Stimulated activated CD4-positive, alpha-beta T cell treated with anti-CD3 and anti-CD28 coated beads, TNF-alpha, amount 100 ng/mL, for 48 hours (primary cell): ENCODE measurements around the gene COL17A1.

Source experiments
- DNase-seq, 3 donors: peaks; one replicate each; pipeline ENCODE4 v3.0.0-alpha.2; 2020; ENCODE audit warnings: low read depth in 3 of 3

COL17A1 gene

DNA sequence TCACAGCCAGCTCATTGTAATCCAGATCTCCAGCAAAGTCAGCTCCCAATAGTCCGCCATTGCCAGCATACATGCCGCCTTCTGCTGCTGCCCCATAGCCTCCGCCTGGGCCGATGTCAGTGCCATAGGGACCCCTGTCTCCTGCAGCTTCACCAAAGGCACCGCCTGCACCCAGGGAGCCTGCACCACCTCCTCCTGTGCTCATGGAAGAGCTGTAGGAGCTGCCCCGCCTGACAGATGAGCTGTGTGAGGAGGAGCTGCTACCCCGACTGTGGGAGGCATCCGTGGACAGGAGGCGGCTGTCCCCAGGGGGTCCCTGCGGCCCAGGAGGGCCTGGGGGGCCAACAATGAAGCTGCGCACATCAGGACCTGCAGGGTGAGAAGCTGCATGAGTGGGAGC, 51.7 kb downstream of the COL17A1 start:
- no peak for DNase-seq

DNA sequence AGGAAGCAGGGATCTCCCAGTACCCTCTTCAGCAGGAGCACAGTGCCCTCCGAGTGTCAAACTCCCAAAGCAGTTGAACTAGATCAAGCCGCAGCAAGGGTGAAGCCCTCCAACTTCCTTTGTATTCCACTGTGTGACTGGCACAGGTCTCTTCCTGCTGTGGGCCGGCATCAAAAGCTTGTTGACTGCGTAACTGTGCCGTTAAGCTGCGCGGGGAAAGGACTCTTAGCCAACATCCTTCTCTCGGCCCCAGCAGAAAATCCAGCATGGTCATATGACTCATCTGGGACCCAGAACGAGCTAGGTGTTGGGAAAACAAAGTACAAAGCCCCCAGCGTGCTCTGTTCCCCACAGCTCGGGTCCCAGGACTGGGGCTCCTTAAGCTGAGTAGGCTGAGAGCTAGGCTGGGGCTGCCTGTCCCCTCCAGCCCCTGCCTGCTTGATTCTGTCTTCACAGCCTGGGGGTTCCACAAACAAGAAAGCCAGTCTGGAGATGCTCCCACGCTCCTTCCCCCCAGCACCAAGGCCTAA, 52.2 kb downstream of the COL17A1 start:
- DNase-seq = no peak

DNA sequence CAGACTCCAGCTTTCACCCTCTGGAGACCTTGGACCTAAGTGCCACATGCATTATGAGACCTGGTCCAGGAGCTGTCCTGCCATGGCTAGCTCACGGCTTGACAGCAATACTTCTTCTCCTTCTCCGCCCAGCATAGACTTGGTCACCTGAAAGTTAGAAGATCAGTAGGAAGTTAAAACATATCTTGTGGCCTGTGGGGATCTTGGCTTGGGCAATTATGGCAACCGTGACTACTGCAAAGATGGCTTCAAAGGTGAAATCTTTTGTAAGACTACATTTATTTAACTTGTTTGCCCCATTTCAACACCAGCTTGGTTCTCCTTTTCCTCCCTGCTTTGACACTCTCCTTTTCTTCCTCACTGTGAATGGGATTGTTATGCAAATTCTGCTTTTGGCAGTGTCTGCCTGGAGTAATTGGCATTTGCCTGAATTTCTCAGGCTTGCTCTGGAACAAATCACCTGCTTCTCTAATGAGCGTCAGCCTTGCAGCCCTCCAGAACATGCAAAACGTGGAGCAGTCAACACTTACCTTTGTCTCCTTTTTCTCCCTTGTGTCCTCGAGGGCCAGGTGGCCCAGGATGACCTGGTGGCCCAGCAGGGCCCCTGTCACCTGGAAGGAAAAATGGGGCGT, 53.4 kb downstream of the COL17A1 start:
- DNase-seq = no peak

DNA sequence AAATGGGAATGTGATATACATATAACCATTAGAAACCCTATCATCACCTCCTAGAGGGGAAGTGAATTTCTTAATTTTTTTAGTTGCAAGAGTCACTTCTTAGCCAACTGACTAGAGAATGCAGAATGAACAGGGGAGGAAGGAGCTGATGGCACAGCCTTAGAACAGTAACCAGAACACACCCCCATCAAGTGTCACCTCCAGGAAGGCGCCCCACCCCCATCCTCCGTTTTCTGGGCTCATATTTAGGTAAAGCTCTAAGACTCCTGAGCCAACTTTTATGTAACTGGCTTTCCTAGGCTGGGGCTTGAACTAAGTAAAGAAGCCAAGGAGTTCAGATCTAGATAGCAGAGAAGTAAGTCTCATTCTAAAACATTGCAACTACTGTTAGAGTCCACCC, 54.0 kb downstream of the COL17A1 start:
- DNase-seq = no peak

DNA sequence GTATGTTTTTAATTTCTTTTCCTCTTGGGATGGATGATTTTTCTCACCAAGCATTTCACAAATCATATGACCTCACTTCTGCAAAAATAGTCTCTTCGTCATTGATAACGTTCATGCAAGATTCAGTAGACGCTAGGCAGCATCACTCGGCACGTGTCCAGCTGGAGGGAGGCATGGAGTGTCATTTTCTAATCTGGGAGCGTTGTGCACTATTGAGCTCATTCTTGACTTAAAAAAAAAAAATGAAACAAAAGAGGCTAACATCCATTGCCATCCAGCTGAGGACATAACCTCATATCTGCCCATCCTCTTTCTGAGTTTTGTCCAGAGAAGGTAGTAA, 56.2 kb downstream of the COL17A1 start:
- no peak for DNase-seq

DNA sequence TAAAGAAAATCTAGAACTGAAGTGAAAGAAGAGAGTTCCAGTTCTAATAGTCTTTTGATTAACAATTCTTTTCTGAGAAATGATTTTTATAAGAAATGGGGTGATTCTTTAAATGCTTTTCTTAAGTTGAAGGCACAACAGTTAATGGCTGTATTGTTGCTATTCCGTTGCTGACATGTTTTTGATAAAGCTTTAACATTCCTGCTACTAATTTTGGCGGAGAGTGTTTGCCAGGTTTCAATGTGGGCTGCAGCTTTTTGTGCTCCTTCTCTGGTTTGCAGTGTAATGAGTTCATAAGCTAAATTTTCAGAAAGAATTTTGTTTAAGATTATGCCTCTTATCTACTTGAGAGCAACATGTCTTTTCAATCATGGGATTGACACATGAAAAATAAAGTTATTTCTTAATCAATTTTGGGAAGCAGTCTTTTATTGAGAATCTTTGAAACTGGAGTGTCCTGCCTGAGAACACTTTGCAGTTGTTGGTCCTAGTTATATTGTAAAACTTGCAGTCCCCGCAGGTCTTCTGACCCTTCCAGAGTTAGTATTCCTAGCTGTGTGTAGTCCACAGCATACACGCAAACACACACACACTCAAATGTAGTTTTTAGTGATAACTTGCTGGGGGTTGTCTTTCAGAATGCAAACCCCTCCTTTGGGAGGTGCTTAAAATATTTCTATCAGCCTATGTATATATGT, 56.7 kb downstream of the COL17A1 start:
- no peak for DNase-seq

DNA sequence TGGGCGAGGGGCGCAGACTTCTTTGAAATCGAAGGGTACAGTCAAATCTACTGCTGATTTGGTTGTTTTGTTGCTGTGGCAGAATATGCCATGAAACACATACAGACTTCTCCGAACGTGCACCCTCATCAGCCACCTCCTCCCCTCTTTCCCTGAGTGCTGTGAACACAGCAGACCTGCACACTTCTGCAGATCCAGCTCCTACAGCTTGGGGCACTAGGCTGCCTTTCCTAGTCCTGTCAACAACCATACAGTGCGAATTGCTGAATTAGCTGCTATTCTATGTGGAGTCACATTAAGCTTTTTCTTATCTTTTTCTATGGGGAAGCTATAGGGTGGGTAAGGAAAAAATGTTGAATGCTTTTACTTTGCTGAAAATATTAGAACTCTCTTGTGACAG, 57.5 kb downstream of the COL17A1 start:
- peak in 1 of 3 donors; percentile 23 for DNase-seq

DNA sequence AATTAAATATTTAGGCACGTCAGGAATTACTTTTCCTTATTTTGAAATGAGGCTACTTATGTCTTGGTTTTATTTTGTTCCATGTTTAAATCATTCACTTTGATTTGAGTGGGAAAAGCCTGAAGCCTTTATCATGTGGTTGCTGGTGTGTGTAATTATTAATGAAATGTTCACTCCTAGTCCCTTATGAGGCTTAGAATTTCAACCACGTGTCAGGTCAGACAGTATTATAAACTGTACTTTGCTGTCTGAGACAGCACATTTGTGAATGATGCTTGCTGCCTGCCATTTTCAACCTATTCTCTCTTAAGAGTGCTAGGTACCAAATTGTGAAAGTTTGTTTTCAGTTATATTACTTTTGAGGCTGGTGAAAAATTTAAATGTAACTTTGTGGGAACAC, 58.9 kb downstream of the COL17A1 start:
- no peak for DNase-seq

DNA sequence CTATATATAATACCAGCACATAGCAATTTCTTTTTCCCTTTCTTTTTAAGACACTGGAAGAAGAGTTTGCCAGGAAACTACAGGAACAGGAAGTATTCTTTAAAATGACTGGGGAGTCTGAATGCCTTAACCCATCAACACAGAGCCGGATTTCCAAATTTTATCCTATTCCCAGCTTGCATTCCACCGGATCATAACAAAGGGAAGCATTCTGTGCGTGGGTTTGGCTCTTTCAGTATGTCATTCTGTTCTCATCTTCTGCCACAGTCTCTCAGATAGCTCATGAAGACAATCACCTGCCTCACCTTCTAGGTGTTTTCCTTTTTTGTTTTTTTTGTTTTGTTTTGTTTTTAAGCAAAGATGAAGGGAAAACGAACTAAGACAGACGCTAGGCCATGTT, 60.2 kb downstream of the COL17A1 start:
- DNase-seq = no peak

DNA sequence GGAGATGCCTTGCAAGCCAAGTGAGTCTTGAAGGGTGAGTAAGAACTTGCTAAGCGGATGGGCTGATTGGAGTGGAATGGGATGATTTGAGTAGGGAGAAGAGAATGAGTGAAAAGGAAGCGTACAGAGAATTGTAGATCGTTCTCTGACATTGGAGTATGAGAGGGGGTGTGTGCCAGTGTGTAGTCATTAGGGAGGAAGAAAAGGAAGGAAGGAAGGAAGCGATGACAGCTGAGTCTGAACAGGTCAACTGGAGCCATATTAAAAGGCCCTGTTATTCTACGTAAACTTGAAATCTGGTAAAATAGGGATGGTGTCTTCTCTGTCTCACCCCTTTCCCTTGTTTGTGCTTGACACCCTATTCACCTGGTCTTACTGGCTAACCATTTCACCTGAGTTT, 63.7 kb downstream of the COL17A1 start:
- no peak for DNase-seq

DNA sequence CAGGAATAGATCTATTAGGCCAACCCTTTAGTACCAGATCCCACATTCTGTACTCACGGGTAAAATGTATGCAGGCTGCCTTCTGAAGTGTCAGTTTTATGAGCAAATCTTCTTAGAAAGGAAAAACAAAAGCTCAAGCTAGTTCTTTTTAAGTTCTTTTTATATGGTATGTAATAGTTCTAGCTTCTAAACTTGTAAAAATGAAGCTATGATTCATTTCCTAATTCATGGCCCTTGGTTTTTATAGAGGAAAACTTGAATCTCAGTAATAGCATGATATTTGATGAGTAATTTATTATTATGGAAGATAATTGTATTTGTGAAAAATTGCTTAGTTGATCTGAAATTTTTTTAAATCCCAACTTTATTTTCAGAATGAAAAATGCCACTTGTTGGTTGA, 64.4 kb downstream of the COL17A1 start:
- no peak for DNase-seq

DNA sequence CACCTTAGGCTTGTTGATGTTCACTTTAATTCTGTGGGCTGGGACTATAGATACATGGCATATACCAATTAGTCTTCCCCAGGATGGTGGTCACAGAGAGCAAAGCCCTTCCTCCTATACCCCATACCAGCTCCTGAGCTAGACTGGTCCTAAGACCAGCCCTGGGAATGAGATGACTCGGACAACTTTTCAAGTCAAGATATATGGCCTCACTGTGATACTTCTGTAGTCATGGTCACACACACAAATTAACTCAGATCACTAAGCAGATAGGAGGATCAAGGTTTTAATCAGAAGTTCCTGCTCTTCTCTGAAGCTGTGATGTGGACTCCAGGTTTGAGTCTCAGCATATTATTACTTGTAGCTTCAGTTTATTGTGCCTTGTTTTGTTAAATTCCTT, 65.7 kb downstream of the COL17A1 start:
- DNase-seq = no peak

DNA sequence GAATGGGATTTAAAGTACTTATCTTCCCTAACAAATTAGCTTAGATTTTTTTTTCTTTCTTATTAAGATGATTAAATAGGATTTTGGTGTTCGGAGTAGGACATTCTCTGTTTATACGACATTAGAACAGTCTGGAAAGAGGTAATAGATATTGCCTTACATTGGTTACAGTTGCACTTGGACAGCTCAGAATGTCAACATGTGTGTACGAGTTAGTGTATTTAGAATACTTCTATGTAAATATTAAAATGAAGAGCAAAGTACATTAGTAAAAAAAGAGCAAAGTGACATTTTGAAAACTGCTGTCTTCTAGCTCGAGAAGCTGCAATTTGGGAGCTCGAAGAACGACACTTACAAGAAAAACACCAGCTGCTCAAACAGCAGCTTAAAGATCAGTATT, 67.2 kb downstream of the COL17A1 start:
- no peak for DNase-seq

DNA sequence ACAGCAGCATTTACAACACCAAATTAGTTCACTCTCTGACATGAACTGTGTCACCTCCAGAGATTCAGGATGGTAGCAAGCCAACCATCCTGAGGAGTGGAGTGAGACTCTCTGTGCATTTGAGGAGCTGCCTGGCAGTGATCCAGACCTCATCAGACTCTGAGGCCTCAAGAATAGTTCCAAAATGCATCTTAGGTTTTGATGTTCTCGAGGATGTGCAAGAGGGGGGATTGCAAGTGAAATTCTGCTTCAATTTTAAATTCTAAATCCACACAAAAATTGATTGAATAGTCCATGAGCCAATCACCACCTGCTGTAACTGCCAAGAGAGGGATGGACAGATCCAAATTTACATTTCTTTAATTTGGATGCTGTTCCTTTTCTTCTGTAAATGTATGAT, 69.0 kb downstream of the COL17A1 start:
- no peak for DNase-seq

DNA sequence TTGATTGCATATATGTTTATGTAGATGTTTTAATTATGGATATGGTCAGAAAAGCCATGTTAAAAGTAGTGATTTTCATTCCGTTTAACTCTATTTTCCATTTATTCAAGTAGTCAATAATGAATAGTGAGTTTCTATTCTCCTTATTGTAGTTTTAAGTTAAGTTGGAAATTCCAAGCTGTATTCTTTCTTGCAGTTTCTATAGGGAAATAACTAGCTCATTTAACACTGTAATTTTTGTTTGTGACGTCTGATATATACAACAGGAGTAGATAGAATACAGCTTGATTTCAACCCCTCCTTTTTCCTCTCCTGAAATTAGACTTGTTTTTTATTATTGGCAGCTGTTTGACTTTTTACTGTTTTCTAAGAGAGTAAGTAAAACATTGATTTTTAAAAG, 71.5 kb downstream of the COL17A1 start:
- DNase-seq = no peak

DNA sequence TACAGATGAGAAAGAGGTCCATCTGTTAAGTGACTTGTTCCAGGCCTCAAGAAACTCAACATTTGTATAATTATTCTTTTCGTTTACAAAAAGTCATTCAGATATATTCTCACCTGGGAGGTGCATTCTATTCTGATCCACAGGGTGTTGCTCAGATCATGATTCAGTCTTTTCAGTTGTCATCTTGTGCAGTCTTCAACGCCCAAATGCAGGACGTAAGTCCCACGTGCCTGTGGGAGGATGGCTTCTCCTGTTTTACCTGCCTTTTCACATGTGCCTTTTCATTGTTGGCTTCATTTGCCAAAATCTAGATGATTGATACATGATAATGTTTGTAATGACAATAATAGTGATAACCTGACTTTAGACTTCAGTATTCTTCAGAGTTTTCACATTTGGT, 72.2 kb downstream of the COL17A1 start:
- no peak for DNase-seq

DNA sequence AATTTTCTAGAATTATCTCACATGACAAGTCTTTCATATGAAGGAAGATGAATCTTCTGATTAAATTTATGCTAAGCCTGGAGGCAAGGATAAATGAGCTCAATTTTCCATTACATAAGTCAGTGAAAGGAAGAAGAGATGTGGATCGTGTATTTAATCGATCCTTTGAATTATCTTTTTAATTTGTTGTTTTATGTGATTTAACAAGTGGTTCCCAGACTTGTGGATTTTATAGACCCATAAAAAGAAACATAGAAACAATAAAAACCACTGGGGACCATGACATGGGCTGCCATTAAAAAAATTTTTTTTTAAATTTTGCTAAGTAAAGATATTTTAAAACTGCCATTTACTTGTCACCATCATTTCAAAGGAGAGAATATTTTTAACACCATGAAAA, 73.8 kb downstream of the COL17A1 start:
- no peak for DNase-seq

DNA sequence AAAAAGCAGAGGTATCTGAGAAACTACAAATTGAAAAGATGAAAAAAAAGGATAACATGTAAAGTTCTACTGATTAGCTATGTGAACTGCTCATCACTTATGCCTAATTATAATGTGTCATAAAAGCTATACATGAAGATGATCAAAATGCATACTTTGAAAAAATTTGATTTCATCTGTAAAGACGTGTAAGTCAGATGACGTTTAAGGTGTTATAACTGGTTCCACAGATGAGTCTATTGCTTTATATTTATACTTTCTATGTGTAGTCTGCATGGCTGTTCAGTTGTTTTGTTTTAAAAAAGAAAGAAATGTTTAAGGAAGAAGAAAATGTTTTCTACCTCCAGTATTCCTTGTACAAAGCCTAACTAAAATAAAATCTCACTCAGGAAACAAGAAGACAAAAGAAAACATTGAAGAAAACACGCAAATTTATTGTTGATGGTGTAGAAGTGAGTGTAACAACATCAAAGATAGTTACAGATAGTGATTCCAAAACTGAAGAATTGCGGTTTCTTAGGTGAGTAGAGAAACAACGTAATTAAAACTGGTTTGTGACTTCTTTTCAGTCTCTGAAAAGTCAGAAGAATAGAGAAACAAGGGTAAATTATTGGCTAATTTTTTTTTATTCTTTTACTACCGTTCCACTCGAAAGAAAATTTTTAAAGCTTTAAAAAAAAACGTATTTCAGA, 80.4 kb downstream of the COL17A1 start:
- DNase-seq = no peak

DNA sequence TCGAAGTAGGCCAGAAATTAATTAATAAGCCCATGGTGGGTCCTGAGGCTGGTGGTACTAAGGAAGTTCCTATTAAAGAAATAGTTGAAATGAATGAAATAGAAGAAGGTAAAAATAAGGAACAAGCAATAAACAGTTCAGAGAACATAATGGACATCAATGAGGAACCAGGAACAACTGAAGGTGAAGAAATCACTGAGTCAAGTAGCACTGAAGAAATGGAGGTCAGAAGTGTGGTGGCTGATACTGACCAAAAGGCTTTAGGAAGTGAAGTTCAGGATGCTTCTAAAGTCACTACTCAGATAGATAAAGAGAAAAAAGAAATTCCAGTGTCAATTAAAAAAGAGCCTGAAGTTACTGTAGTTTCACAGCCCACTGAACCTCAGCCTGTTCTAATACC, 82.8 kb downstream of the COL17A1 start:
- DNase-seq = no peak

DNA sequence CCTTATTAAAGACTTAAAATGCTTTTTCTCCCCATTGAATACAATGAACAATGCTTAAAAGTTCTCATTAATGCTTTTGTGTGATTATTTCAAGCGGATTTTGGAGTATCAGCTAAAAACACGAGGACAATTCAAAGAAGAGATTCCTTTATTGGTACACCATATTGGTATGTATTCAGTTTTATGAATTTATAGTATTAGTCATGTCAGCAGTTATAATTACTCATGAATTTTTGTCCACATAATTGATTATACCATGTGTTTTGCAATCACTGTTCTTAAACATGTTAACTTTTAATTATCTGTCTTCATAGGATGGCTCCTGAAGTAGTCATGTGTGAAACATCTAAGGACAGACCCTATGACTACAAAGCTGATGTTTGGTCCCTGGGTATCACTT, 86.9 kb downstream of the COL17A1 start:
- no peak for DNase-seq

DNA sequence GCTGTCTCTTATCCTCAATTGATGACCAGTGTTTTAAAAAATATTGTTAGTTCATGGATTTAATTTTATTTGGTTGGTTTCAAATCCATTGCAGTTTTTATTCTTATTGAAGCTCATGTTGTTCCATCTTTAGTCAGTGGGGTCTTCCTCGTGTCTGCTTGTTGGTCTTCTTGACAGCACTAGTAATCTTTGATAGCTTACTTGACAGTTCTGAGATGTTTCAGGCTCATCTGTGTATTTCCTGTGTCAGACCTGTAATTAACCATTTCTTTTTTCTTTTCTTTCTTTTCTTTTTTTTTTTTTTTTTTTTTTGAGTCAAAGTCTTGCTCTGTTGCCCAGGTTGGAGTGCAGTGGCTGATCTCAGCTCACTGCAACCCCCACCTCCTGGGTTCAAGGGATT, 90.5 kb downstream of the COL17A1 start:
- no peak for DNase-seq

DNA sequence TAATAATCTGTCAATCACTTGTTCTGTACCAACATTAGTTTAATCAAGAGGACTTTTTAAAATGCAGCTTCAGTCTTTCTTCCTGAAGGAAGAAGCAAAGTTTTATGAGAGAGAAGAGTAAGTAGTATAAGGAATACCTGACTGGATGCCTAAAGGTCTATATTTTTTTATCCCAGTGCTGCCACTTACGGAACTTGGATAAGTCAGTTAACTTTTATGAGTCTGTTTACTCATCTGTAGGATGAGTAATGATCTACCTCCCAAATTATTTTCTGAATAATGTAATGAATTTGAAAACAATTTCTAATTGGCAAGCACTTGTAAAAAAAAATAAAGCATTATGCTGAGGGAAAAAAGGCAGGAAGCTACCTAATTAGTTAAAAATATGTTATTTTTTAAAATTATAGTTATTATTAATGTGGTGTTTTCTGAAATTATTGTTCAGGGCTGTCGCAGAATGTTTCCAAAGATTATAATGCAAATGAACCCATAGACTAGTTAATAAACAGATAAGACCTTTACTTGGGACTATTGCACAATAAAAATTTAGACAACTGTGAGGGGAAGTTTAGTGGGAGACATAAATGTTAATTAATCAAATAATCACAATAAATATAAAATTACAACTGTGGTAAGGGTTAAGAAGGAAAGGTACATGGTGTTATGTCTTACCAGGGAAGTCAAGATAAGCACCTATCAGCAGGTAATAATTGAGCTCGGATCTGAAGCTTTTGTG, 94.1 kb downstream of the COL17A1 start:
- DNase-seq = no peak

DNA sequence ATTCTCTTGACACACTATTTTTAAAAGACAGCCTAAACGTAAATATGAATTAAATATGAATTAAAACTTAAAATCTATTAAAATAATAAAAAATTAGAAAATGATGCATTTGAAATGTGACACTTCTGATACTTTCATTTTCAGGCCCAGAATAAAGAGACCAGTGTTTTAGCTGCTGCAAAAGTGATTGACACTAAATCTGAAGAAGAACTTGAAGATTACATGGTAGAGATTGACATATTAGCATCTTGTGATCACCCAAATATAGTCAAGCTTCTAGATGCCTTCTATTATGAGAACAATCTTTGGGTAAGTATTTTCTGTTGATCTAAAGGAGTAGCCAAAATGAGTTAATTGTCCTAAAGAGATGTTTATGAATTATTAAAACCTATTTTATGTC, 95.1 kb downstream of the COL17A1 start:
- no peak for DNase-seq
